Caco-2 (cell line): ENCODE data around the gene DOCK3. TPM values are rescaled to one million over a fixed set of nuclear protein-coding genes. Genes with fewer than 3 reads are reported as not detected.

ENCODE experiments used
- BruUV-seq: library from RNA; stranded (reverse); fragments of 400-500 nt; replicated peaks from 2 replicates; lab custom pipeline; 2021; lab: Mats Ljungman, UMichigan
- CTCF ChIA-PET: fragments of 300-600 bp; sonication (Branson Sonifier 250); formaldehyde crosslinking; loops from one replicate; lab custom pipeline; 2022; ENCODE audit warnings: antibody characterized with exemption; lab: Charles Lee
- POLR2A ChIA-PET: fragments of 300-600 bp; sonication (Branson Sonifier 250); formaldehyde crosslinking; loops from one replicate; lab custom pipeline; 2022; ENCODE audit warnings: antibody characterized with exemption; lab: Charles Lee
- DNase-seq, 2 experiments: peaks; one replicate each; pipeline versions ENCODE4 v3.0.0 to v3.0.0-alpha.2; 2020 to 2022
- H3K27me3 ChIP-seq: replicated peaks from 2 replicates; pipeline ENCODE4 v1.6.0; 2011; ENCODE audit warnings: low read length; ENCODE audit not compliant: control insufficient read depth, insufficient read depth
- H3K36me3 ChIP-seq: 2 replicates; pipeline ENCODE4 v1.5.1; 2011; ENCODE audit warnings: low read length; ENCODE audit not compliant: control insufficient read depth, insufficient read depth
- H3K4me1 ChIP-seq: fragments of 250-450 bp; sonication (Bioruptor Pico); 2 replicates; pipeline ENCODE4 v1.5.1; 2020; ENCODE audit warnings: mild to moderate bottlenecking
- H3K4me3 ChIP-seq: 2 replicates; pipeline ENCODE4 v1.5.1; 2011; ENCODE audit warnings: low read depth, mild to moderate bottlenecking, control low read depth, low read length
- H3K9me3 ChIP-seq: fragments of 250-450 bp; sonication (Bioruptor Pico); 2 replicates; pipeline ENCODE4 v1.5.1; 2020; ENCODE audit warnings: mild to moderate bottlenecking, moderate library complexity
- H3K27ac Mint-ChIP-seq: one replicate; pipeline ENCODE4 v1.8.0; 2022; ENCODE audit warnings: mixed read lengths; ENCODE audit not compliant: unreplicated experiment
- H3K27me3 Mint-ChIP-seq: one replicate; pipeline ENCODE4 v1.8.0; 2022; ENCODE audit warnings: mixed read lengths; ENCODE audit not compliant: insufficient read depth, unreplicated experiment
- H3K36me3 Mint-ChIP-seq: one replicate; pipeline ENCODE4 v1.8.0; 2022; ENCODE audit warnings: mild to moderate bottlenecking, mixed read lengths; ENCODE audit not compliant: insufficient read depth, unreplicated experiment
- H3K4me1 Mint-ChIP-seq: one replicate; pipeline ENCODE4 v1.8.0; 2022; ENCODE audit warnings: low read depth, mixed read lengths; ENCODE audit not compliant: unreplicated experiment
- H3K4me3 Mint-ChIP-seq: one replicate; pipeline ENCODE4 v1.8.0; 2022; ENCODE audit warnings: mild to moderate bottlenecking, moderate library complexity, mixed read lengths; ENCODE audit not compliant: unreplicated experiment
- H3K9me3 Mint-ChIP-seq: one replicate; pipeline ENCODE4 v1.8.0; 2022; ENCODE audit warnings: mixed read lengths; ENCODE audit not compliant: unreplicated experiment
- CTCF ChIP-seq, 2 experiments: fragments of 200-600 bp in 1 of 2; IDR thresholded peaks; 1 replicate in 1 of 2; 2 replicates in 1 of 2; pipeline versions ENCODE4 v1.5.1 to v1.8.0; 2011 to 2022; ENCODE audit warnings: antibody characterized with exemption in 1 of 2, control low read depth in 1 of 2, inconsistent platforms in 1 of 2, low read depth in 1 of 2, low read length in 1 of 2, mild to moderate bottlenecking in 1 of 2, moderate library complexity in 1 of 2; ENCODE audit not compliant: insufficient read depth in 1 of 2, severe bottlenecking in 1 of 2, unreplicated experiment in 1 of 2
- intact Hi-C: fragments of 100-400 bp; cut with micrococcal nuclease; formaldehyde crosslinking; loops from one replicate; pipeline ENCODE4 v1.10.0; 2022; ENCODE audit not compliant: unreplicated experiment
- total RNA-seq: library from RNA; stranded (reverse); gene quantifications from 2 replicates; pipeline ENCODE4 v1.2.3, GENCODE V29; 2022

DOCK3 gene
- total RNA-seq, 1 experiment from 2014 or later: 0.05 TPM

- Mint-ChIP-seq H3K27me3 (no peaks in the 10 kb centered on the region), H3K27ac (peak overlapping the region; percentile 57), H3K4me3 (peak overlapping the region; percentile 74), H3K9me3 (no peaks in the 10 kb centered on the region), H3K36me3 (peaks cover 85% of the 10 kb centered on the region), H3K4me1 (peaks cover 39% of the 10 kb centered on the region)
- CTCF ChIA-PET: interaction anchor here (0.5 kb wide), 1 partner anchor 1514 kb away, joined by 6 read pairs; no protein-coding TSS in a partner anchor
- peak overlapping the region; percentile 90 for H3K4me3 ChIP-seq
- TF ChIP-seq CTCF (IDR thresholded peaks at IDR 0.05; ENCODE audit: insufficient read depth in 1 of 2, low read depth in 1 of 2, low read length in 1 of 2, severe bottlenecking in 1 of 2, unreplicated experiment in 1 of 2): no peak
- no TSS peak for BruUV-seq
- no peaks in the 10 kb centered on the region for H3K9me3 ChIP-seq
- POLR2A ChIA-PET: no interaction called here
- peaks cover 5% of the 10 kb centered on the region for H3K36me3 ChIP-seq
- no peaks in the 10 kb centered on the region for H3K27me3 ChIP-seq
- intact Hi-C loops: loop anchor here (1.0 to 5.0 kb wide), 2 partner anchors 43 to 291 kb away; no protein-coding TSS in a partner anchor
- DNase-seq: peak in 1 of 2 experiments; percentile 43
- H3K4me1 ChIP-seq: peaks cover 45% of the 10 kb centered on the region
These were observed 717.0 kb downstream of the DOCK3 start for GRCh38 chr3:51391566-51392354.

GRCh38 chr3:51392355-51393133 lies 717.8 kb downstream of the DOCK3 start:
- POLR2A ChIA-PET: no interaction called here
- no TSS peak for BruUV-seq
- peaks cover 39% of the 10 kb centered on the region for H3K4me1 ChIP-seq
- Mint-ChIP-seq H3K9me3 (no peaks in the 10 kb centered on the region), H3K27ac (peak overlapping the region; percentile 57), H3K27me3 (no peaks in the 10 kb centered on the region), H3K36me3 (peaks cover 90% of the 10 kb centered on the region), H3K4me1 (peaks cover 39% of the 10 kb centered on the region), H3K4me3 (peak overlapping the region; percentile 74)
- intact Hi-C loops: loop anchor here (5.0 kb wide), 1 partner anchor 290 kb away; no protein-coding TSS in a partner anchor
- DNase-seq: no peak
- no peak for TF ChIP-seq CTCF (IDR thresholded peaks at IDR 0.05; ENCODE audit: insufficient read depth in 1 of 2, low read depth in 1 of 2, low read length in 1 of 2, severe bottlenecking in 1 of 2, unreplicated experiment in 1 of 2)
- H3K36me3 ChIP-seq: peaks cover 7% of the 10 kb centered on the region
- H3K4me3 ChIP-seq: peak overlapping the region; percentile 90
- CTCF ChIA-PET: no interaction called here
- no peaks in the 10 kb centered on the region for H3K9me3 ChIP-seq
- H3K27me3 ChIP-seq: no peaks in the 10 kb centered on the region

- peaks cover 90% of the 10 kb centered on the region for H3K36me3 Mint-ChIP-seq
- ChIA-PET CTCF (no interaction called here), POLR2A (interaction anchor here (0.6 kb wide), 1 partner anchor 27 kb away, joined by 3 read pairs; no protein-coding TSS in a partner anchor)
- Histone ChIP-seq H3K9me3 (no peaks in the 10 kb centered on the region), H3K4me1 (peaks cover 33% of the 10 kb centered on the region), H3K27me3 (no peaks in the 10 kb centered on the region), H3K4me3 (no peak overlapping the region), H3K36me3 (peaks cover 7% of the 10 kb centered on the region)
- peak overlapping the region; percentile 74 for H3K4me3 Mint-ChIP-seq
- intact Hi-C loops: loop anchor here (5.0 kb wide), 1 partner anchor 289 kb away; no protein-coding TSS in a partner anchor
- no peak for DNase-seq
- H3K9me3 Mint-ChIP-seq: no peaks in the 10 kb centered on the region
- peak overlapping the region; percentile 57 for H3K27ac Mint-ChIP-seq
- no peaks in the 10 kb centered on the region for H3K27me3 Mint-ChIP-seq
- TSS peak; percentile 20 for BruUV-seq
- H3K4me1 Mint-ChIP-seq: peaks cover 34% of the 10 kb centered on the region
- TF ChIP-seq CTCF (IDR thresholded peaks at IDR 0.05; ENCODE audit: insufficient read depth in 1 of 2, low read depth in 1 of 2, low read length in 1 of 2, severe bottlenecking in 1 of 2, unreplicated experiment in 1 of 2): no peak
These were observed 718.4 kb downstream of the DOCK3 start for GRCh38 chr3:51393134-51393495.
